GM10248 (cell line): ENCODE results near the gene ASXL3.
A peak's percentile ranks its signal among the peaks of the same experiment; 100 is the strongest.

Source experiments
- CTCF ChIA-PET: fragments of 300-600 bp; sonication (Branson Sonifier 250); formaldehyde crosslinking; extraction: SDS; loops from one replicate; lab custom pipeline; 2021; ENCODE audit warnings: antibody characterized with exemption; lab: Yijun Ruan, JAX
- POLR2A ChIA-PET: fragments of 350-650 bp; sonication (Branson Sonifier 250); formaldehyde crosslinking; extraction: SDS; loops from one replicate; lab custom pipeline; 2020; ENCODE audit warnings: antibody characterized with exemption; lab: Yijun Ruan, JAX
- DNase-seq: peaks from one replicate; pipeline ENCODE4 v3.0.0; 2012; ENCODE audit errors: extremely low spot score
- CTCF ChIP-seq: IDR thresholded peaks from 2 replicates; pipeline ENCODE4 v1.5.1; 2012; ENCODE audit warnings: mild to moderate bottlenecking, low read depth; ENCODE audit errors: extremely low read depth, missing control alignments, control extremely low read depth

ASXL3 gene

GRCh38 chr18:33697498-33697897 is 119.5 kb downstream of the ASXL3 start:
- no peak for TF ChIP-seq CTCF
- no peak for DNase-seq
- CTCF ChIA-PET: interaction anchor here (0.8 to 1.4 kb wide), 3 partner anchors 8 to 36 kb away, joined by 3 to 4 read pairs (median 3); no protein-coding TSS in a partner anchor
- POLR2A ChIA-PET: no interaction called here

GRCh38 chr18:33699372-33699771 is 121.4 kb downstream of the ASXL3 start:
- no peak for DNase-seq
- ChIA-PET CTCF (no interaction called here), POLR2A (no interaction called here)
- TF ChIP-seq CTCF: no peak

GRCh38 chr18:33700513-33700976 is 122.5 kb downstream of the ASXL3 start:
- DNase-seq: peak; percentile 27
- POLR2A ChIA-PET: no interaction called here
- no peak for TF ChIP-seq CTCF
- CTCF ChIA-PET: interaction anchor here (0.7 to 1.0 kb wide), 3 partner anchors 9 to 29 kb away, joined by 3 to 4 read pairs (median 3); no protein-coding TSS in a partner anchor

GRCh38 chr18:33702625-33703024 is 124.6 kb downstream of the ASXL3 start:
- no peak for DNase-seq
- POLR2A ChIA-PET: no interaction called here
- no peak for TF ChIP-seq CTCF
- CTCF ChIA-PET: interaction anchor here (1.6 kb wide), 1 partner anchor 10 kb away, joined by 5 read pairs; no protein-coding TSS in a partner anchor

- TF ChIP-seq CTCF: no peak
- CTCF ChIA-PET: interaction anchor here (1.5 kb wide), 1 partner anchor 9 kb away, joined by 4 read pairs; no protein-coding TSS in a partner anchor
- POLR2A ChIA-PET: no interaction called here
- DNase-seq: no peak
Observed at GRCh38 chr18:33706391-33706790, 128.4 kb downstream of the ASXL3 start.

GRCh38 chr18:33708876-33709275 is 130.9 kb downstream of the ASXL3 start:
- POLR2A ChIA-PET: no interaction called here
- DNase-seq: no peak
- TF ChIP-seq CTCF: no peak
- CTCF ChIA-PET: no interaction called here
